ENCODE data around the gene ANKRD40CL. TPM values are rescaled to one million over a fixed set of nuclear protein-coding genes. Genes with fewer than 3 reads are reported as not detected.

ANKRD40CL gene
- total RNA-seq, 4 donors from 2014 or later, result not detected

DNA sequence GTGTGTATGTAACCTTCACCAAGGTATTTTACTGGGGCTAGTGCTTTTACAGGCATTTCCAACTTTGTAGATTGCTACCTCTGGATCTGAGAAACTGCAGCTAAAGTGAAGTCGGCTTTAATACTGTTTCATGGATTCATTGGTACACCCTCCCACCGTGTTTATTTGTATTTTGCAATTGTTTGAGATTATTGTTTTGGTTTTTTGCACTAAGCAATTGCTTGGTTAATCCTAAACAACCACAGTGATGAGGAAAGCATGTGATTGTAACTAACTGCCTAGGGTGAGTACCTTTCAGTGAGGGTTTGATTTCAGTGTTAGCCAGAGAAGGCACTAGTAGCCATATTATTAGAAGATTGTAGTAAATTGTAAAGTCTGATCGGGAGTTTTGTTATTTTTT, 44.6 kb downstream of the ANKRD40CL start:
- Histone ChIP-seq H3K27me3 (no peaks in the 10 kb centered on the region), H3K9me3 (no peaks in the 10 kb centered on the region), H3K27ac (no peak overlapping the region), H3K4me1 (peaks cover 3 to 83% (median 51%) of the 10 kb centered on the region in 3 donors), H3K36me3 (peaks cover 0 to 7% (median 0%) of the 10 kb centered on the region in 3 donors), H3K4me3 (no peak overlapping the region)
- DNase-seq, result no peak
- 20 to 25% methylated on average over 3 of the region's 3 CpGs for WGBS, 2 donors
- TF ChIP-seq, protein P1, sequence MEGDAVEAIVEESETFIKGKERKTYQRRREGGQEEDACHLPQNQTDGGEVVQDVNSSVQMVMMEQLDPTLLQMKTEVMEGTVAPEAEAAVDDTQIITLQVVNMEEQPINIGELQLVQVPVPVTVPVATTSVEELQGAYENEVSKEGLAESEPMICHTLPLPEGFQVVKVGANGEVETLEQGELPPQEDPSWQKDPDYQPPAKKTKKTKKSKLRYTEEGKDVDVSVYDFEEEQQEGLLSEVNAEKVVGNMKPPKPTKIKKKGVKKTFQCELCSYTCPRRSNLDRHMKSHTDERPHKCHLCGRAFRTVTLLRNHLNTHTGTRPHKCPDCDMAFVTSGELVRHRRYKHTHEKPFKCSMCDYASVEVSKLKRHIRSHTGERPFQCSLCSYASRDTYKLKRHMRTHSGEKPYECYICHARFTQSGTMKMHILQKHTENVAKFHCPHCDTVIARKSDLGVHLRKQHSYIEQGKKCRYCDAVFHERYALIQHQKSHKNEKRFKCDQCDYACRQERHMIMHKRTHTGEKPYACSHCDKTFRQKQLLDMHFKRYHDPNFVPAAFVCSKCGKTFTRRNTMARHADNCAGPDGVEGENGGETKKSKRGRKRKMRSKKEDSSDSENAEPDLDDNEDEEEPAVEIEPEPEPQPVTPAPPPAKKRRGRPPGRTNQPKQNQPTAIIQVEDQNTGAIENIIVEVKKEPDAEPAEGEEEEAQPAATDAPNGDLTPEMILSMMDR (IDR thresholded peaks at IDR 0.05), result no peak
- no peak for TF ChIP-seq POLR2A (IDR thresholded peaks at IDR 0.05)
- intact Hi-C loops (cut with DNase I), result no loop called here

DNA sequence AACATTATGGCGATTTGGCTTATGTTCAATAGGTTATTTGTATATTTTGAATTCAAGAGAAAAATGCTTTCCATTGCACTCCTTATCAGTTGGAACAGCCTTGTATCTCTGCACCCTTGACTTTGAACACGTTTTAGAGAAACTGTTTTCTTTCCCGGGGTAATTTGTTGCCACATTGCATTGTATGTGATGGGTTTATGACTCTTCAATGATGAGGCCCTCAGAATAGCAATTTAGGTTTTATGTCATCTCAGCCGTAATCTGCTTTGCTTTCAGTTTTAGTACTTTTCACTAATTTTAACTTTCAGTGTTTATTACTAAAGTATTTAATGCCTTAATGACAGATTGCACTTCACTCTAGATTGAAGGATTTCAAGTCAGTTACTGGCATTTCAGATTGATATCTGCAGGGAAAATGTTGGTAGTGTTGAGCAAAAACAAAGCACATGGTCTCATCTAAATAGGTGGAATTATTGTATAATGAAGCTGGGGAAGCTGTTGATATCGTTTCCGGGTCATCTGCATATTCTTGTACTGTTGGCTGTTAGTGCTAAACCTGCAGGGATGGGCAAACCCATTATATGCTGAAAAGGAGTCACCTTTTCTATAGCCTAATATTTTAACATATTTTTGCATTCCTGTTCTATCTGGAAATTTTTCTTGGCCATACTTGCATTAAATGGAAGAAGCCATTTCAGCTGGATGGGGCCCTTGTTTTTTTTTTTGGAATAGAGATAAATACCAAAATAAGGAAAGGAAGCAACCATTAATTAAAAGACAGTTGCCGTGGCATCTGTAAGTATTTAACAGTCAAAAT, 45.9 kb downstream of the ANKRD40CL start:
- H3K4me3 ChIP-seq, result peak overlapping the region; percentile 61 to 95 (median 86)
- H3K27ac ChIP-seq, result peak overlapping the region in 2 of 4 donors; percentile 98 to 99
- peaks cover 0 to 6% (median 0%) of the 10 kb centered on the region in 3 donors for H3K36me3 ChIP-seq
- TF ChIP-seq, protein P1 (IDR thresholded peaks at IDR 0.05), result no peak
- no peak for TF ChIP-seq POLR2A (IDR thresholded peaks at IDR 0.05)
- DNase-seq, result no peak
- no peaks in the 10 kb centered on the region for H3K9me3 ChIP-seq
- no peaks in the 10 kb centered on the region for H3K27me3 ChIP-seq
- H3K4me1 ChIP-seq, result peaks cover 3 to 69% (median 40%) of the 10 kb centered on the region in 3 donors
- intact Hi-C loops (cut with DNase I), result no loop called here
- 2 to 3% methylated on average over 7 of the region's 7 CpGs for WGBS, 2 donors

DNA sequence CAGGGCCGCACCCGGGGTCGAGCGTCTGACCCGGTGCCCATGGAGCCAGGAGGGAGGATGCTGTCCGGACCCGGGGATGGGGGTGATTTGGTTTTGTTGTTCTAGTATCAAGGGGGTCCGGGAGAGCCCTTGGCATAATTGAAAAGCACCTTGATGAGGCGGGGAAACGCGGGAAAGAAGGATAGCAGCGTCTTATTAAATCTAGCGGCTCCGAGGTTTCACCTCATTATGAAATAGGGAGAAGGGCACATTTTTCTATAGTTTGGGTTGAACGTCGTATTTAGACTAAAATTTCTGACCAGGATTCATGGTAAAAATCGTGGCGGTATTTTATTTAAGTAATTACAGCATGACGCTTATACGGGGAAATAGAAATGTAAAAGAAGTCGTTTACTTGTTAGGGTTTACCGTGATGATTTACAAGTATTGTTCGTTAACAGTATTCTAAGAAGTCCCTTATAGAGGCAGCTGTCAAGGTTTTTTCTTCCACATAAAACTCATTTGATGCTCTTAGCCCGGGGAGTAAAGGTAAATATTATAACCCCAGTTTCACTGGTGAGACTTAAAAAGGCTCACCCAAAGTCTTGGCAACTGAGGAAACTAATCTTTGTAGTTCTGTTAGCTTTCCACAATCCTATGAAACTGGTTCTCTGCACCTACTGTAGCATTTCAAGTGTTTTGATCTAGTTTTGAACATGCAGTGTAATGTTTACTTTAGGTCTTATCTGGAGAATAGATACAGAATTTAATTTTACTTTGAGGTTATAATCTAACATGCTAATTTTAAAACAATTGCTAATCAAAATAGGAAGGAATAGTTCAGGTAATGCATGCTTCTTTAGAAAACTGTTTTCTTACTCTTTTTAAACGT, 47.2 kb downstream of the ANKRD40CL start:
- DNase-seq, result no peak
- Histone ChIP-seq H3K27ac (peak overlapping the region; percentile 98 to 99 (median 98)), H3K4me3 (peak overlapping the region; percentile 61 to 95 (median 86)), H3K4me1 (peaks cover 3 to 57% (median 33%) of the 10 kb centered on the region in 3 donors), H3K27me3 (no peaks in the 10 kb centered on the region), H3K9me3 (no peaks in the 10 kb centered on the region), H3K36me3 (no peaks in the 10 kb centered on the region)
- WGBS, 2 donors, result 0 to 1% methylated on average over 18 to 21 of the region's 25 CpGs
- TF ChIP-seq, protein P1 (IDR thresholded peaks at IDR 0.05), result no peak
- TF ChIP-seq POLR2A (IDR thresholded peaks at IDR 0.05), result no peak
- intact Hi-C loops (cut with DNase I), result no loop called here

DNA sequence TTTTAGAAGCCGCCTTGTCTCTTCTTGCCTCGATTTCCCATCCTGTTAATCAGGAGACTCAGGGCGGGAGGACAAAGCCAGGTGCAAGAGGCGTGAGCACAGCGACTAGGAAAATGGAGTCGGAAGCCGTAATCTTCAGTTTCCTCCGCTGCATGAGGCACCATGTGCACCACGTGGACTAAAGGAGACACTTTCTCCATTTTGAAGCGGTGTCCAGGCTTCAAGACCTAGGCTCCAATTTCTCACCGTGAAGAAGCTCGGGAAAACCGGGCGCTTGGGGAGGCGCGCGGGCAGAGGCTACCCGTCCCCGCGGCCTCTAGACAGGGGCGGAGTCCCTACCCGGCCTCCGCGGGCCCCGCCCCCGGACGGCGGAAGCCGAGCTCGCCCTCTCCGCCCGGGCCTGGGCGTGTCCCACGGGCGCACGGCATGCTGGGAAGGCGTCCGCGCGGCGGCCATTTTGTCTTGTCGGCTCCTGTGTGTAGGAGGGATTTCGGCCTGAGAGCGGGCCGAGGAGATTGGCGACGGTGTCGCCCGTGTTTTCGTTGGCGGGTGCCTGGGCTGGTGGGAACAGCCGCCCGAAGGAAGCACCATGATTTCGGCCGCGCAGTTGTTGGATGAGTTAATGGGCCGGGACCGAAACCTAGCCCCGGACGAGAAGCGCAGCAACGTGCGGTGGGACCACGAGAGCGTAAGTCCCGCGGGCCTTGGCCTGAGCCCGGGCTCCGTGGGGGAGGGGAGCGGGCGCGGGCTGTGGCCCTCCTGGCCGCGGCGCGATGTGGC, 48.0 kb downstream of the ANKRD40CL start, which contains the start of gene LUC7L3:
LUC7L3 (plus strand) TSS at position 460 of the 780 bp plus-strand sequence; CDS start at position 590, 130 bp downstream.
- H3K27me3 ChIP-seq, result no peaks in the 10 kb centered on the region
- H3K36me3 ChIP-seq, result no peaks in the 10 kb centered on the region
- WGBS, 2 donors, result 5% methylated on average over 9 of the region's 76 CpGs; no CpG with 5 or more reads in 1 of the 2 donors
- peak in 3 of 4 donors; percentile 53 to 92 (median 79) for TF ChIP-seq POLR2A (IDR thresholded peaks at IDR 0.05)
- TF ChIP-seq, protein P1 (IDR thresholded peaks at IDR 0.05), result peak in 1 of 6 experiments; percentile 13
- H3K9me3 ChIP-seq, result no peaks in the 10 kb centered on the region
- intact Hi-C loops (cut with DNase I), result no loop called here
- peak within 1 kb of the TSS; percentile 98 to 99 (median 98) for H3K27ac ChIP-seq
- H3K4me1 ChIP-seq, result peaks cover 3 to 48% (median 33%) of the 10 kb centered on the region in 3 donors
- DNase-seq, result peak; percentile 60
- H3K4me3 ChIP-seq, result peak within 1 kb of the TSS; percentile 61 to 95 (median 86)

All from esophagus squamous epithelium (tissue), 5 donors.